Measurements from ENCODE around the gene FGGY.

FGGY gene

GRCh38 chr1:59316497-59317128 is 19.7 kb downstream of the FGGY start:
- no peak for DNase-seq

GRCh38 chr1:59317343-59317742 is 20.4 kb downstream of the FGGY start:
- DNase-seq = no peak

GRCh38 chr1:59317780-59318179 is 20.9 kb downstream of the FGGY start:
- DNase-seq = no peak

- DNase-seq = no peak
Observed at GRCh38 chr1:59318271-59318860, 21.5 kb downstream of the FGGY start.

- no peak for DNase-seq
Observed at GRCh38 chr1:59322394-59322793, 25.5 kb downstream of the FGGY start.

GRCh38 chr1:59322814-59323213 is 25.9 kb downstream of the FGGY start:
- no peak for DNase-seq

- no peak for DNase-seq
Observed at GRCh38 chr1:59323879-59324278, 27.0 kb downstream of the FGGY start.

GRCh38 chr1:59328353-59328752 is 31.5 kb downstream of the FGGY start:
- DNase-seq = no peak

- DNase-seq = no peak
Observed at GRCh38 chr1:59329412-59330053, 32.6 kb downstream of the FGGY start.

- DNase-seq = no peak
Observed at GRCh38 chr1:59331686-59332620, 35.1 kb downstream of the FGGY start.

GRCh38 chr1:59332983-59333382 is 36.1 kb downstream of the FGGY start:
- DNase-seq = no peak

- DNase-seq = no peak
Observed at GRCh38 chr1:59333626-59334277, 36.9 kb downstream of the FGGY start.

- no peak for DNase-seq
Observed at GRCh38 chr1:59340411-59341307, 43.8 kb downstream of the FGGY start.

GRCh38 chr1:59342801-59343575 is 46.1 kb downstream of the FGGY start:
- DNase-seq = no peak

GRCh38 chr1:59343576-59343840 is 46.6 kb downstream of the FGGY start:
- DNase-seq = no peak

GRCh38 chr1:59345221-59345620 is 48.3 kb downstream of the FGGY start:
- no peak for DNase-seq

GRCh38 chr1:59346429-59346828 is 49.5 kb downstream of the FGGY start:
- DNase-seq = no peak

- DNase-seq = no peak
Observed at GRCh38 chr1:59349101-59349500, 52.2 kb downstream of the FGGY start.

- DNase-seq = no peak
Observed at GRCh38 chr1:59350521-59350920, 53.6 kb downstream of the FGGY start.

- no peak for DNase-seq
Observed at GRCh38 chr1:59352065-59352464, 55.2 kb downstream of the FGGY start.

GRCh38 chr1:59353453-59353852 is 56.6 kb downstream of the FGGY start:
- no peak for DNase-seq

Data from T-helper 9 cell (primary cell).